GM19463 (cell line): ENCODE measurements around the gene PTMA.
"Not testable (repeated sequence)": the region's sequence is repeated elsewhere in the genome, so short reads cannot be mapped to it uniquely, and the experiment has no call there.

Experiments
- ATAC-seq: cut with Tn5 transposase; IDR thresholded peaks from one replicate; pipeline ENCODE4 v1.9.1; 2021; ENCODE audit warnings: mild to moderate bottlenecking, moderate library complexity; ENCODE audit not compliant: unreplicated experiment

PTMA gene

GRCh38 chr2:231714639-231715498, 6.5 kb downstream of the PTMA start:
- ATAC-seq, result peak; percentile 31

GRCh38 chr2:231715499-231715837, 7.1 kb downstream of the PTMA start:
- ATAC-seq, result no peak

GRCh38 chr2:231715988-231716616, 7.8 kb downstream of the PTMA start:
- ATAC-seq, result no peak

- ATAC-seq, result no peak
Measured at GRCh38 chr2:231716666-231717280, 8.4 kb downstream of the PTMA start.

GRCh38 chr2:231717281-231718171, 9.2 kb downstream of the PTMA start:
- ATAC-seq, result no peak

GRCh38 chr2:231718799-231719198, 10.5 kb downstream of the PTMA start:
- no peak for ATAC-seq

GRCh38 chr2:231720292-231720986, 12.1 kb downstream of the PTMA start:
- peak; percentile 5 for ATAC-seq

- ATAC-seq, result peak; percentile 86
Measured at GRCh38 chr2:231720987-231721966, 13.0 kb downstream of the PTMA start.

- no peak for ATAC-seq
Measured at GRCh38 chr2:231722721-231723307, 14.5 kb downstream of the PTMA start.

- ATAC-seq, result no peak
Measured at GRCh38 chr2:231725476-231725875, 17.2 kb downstream of the PTMA start.

- no peak for ATAC-seq
Measured at GRCh38 chr2:231726276-231726675, 18.0 kb downstream of the PTMA start.

GRCh38 chr2:231727621-231728020, 19.3 kb downstream of the PTMA start:
- no peak for ATAC-seq

GRCh38 chr2:231732604-231733003, 24.3 kb downstream of the PTMA start:
- ATAC-seq, result no peak

GRCh38 chr2:231737761-231738160, 29.4 kb downstream of the PTMA start:
- ATAC-seq, result no peak

- no peak for ATAC-seq
Measured at GRCh38 chr2:231743376-231744116, 35.2 kb downstream of the PTMA start.

- ATAC-seq, result no peak
Measured at GRCh38 chr2:231745303-231746038, 37.1 kb downstream of the PTMA start.

- ATAC-seq, result not testable (repeated sequence)
Measured at GRCh38 chr2:231748153-231748896, 40.0 kb downstream of the PTMA start.
